Natural killer cell (primary cell): ENCODE measurements around the gene ALB. TPM values are rescaled to one million over a fixed set of nuclear protein-coding genes. Genes with fewer than 3 reads are reported as not detected.

ENCODE experiments used
- ATAC-seq, 3 donors: fragments of 150-1000 bp in 2 of 3; fragments of 200-7000 bp in 1 of 3; cut with Tn5 transposase; 1 replicate in 1 of 3; 2 replicates in 2 of 3; pipeline ENCODE4 v1.10.0; 2021; ENCODE audit warnings: mild to moderate bottlenecking in 2 of 3, moderate library complexity in 2 of 3
- DNase-seq, 2 donors: peaks; one replicate each; pipeline versions ENCODE4 v3.0.0 to v3.0.0-alpha.2; 2013 to 2021; ENCODE audit warnings: mixed read lengths in 1 of 2
- H3K27ac ChIP-seq: one replicate; pipeline ENCODE4 v1.5.1; 2013; ENCODE audit warnings: mild to moderate bottlenecking, low read length
- H3K27me3 ChIP-seq: one replicate; pipeline ENCODE4 v1.6.1; 2013; ENCODE audit warnings: low read length; ENCODE audit not compliant: control insufficient read depth, insufficient read depth
- H3K36me3 ChIP-seq: one replicate; pipeline ENCODE4 v1.6.1; 2013; ENCODE audit warnings: low read length; ENCODE audit not compliant: control insufficient read depth, insufficient read depth
- H3K4me1 ChIP-seq: one replicate; pipeline ENCODE4 v1.6.1; 2013; ENCODE audit warnings: low read length; ENCODE audit not compliant: control insufficient read depth, insufficient read depth
- H3K4me3 ChIP-seq: one replicate; pipeline ENCODE4 v1.5.1; 2013; ENCODE audit warnings: low read length
- H3K9me3 ChIP-seq: one replicate; pipeline ENCODE4 v1.6.1; 2013; ENCODE audit warnings: low read length; ENCODE audit not compliant: control insufficient read depth, insufficient read depth
- H3K27ac Mint-ChIP-seq, 2 donors: one replicate each; pipeline ENCODE4 v1.8.0; 2022; ENCODE audit warnings: mild to moderate bottlenecking in 2 of 2, mixed read lengths in 2 of 2, moderate library complexity in 1 of 2
- H3K27me3 Mint-ChIP-seq, 2 donors: one replicate each; pipeline ENCODE4 v1.8.0; 2022; ENCODE audit warnings: low read depth in 2 of 2, mixed read lengths in 2 of 2
- H3K36me3 Mint-ChIP-seq: one replicate; pipeline ENCODE4 v1.8.0; 2022; ENCODE audit warnings: mixed read lengths
- H3K4me1 Mint-ChIP-seq, 2 donors: one replicate each; pipeline ENCODE4 v1.8.0; 2022; ENCODE audit warnings: mixed read lengths in 2 of 2
- H3K4me3 Mint-ChIP-seq: one replicate; pipeline ENCODE4 v1.8.0; 2022; ENCODE audit warnings: mild to moderate bottlenecking, moderate library complexity, mixed read lengths
- H3K9me3 Mint-ChIP-seq, 2 donors: one replicate each; pipeline ENCODE4 v1.8.0; 2022; ENCODE audit warnings: mixed read lengths in 2 of 2
- CTCF ChIP-seq: fragments of 200-600 bp; IDR thresholded peaks from one replicate; pipeline ENCODE4 v1.8.0; 2022; ENCODE audit warnings: antibody characterized with exemption
- WGBS: methylation state at CpG from one replicate; pipeline ENCODE4 v1.1.7; 2013; ENCODE audit warnings: missing lambda C conversion rate; ENCODE audit not compliant: insufficient coverage; 5-methylcytosine and 5-hydroxymethylcytosine counted together
- intact Hi-C: fragments of 100-400 bp; cut with micrococcal nuclease; formaldehyde crosslinking; loops from one replicate; pipeline ENCODE4 v1.14.2; 2022
- total RNA-seq, 4 donors: library from RNA; stranded (reverse); fragments of 120-200 nt in 1 of 4; gene quantifications; one replicate each; pipeline versions ENCODE4 v1.2.3 to v1.2.4, GENCODE V29; 2013 to 2022

The ALB gene
- total RNA-seq, 3 donors from 2014 or later (not counting 1 experiment from before 2014, with no cell fraction given) = not detected

- H3K27me3 ChIP-seq = no peaks in the 10 kb centered on the region
- Mint-ChIP-seq H3K9me3 (peaks cover 0 to 9% of the 10 kb centered on the region in 2 donors), H3K36me3 (no peaks in the 10 kb centered on the region), H3K4me1 (no peaks in the 10 kb centered on the region), H3K27me3 (no peaks in the 10 kb centered on the region), H3K27ac (no peak overlapping the region), H3K4me3 (no peak overlapping the region)
- intact Hi-C loops = no loop called here
- no peaks in the 10 kb centered on the region for H3K36me3 ChIP-seq
- TF ChIP-seq CTCF = no peak
- no peak for DNase-seq
- no peak overlapping the region for H3K4me3 ChIP-seq
- 82% methylated on average over 2 of the region's 2 CpGs for WGBS
- H3K27ac ChIP-seq = no peak overlapping the region
- ATAC-seq = no peak
- H3K4me1 ChIP-seq = no peaks in the 10 kb centered on the region
- no peaks in the 10 kb centered on the region for H3K9me3 ChIP-seq
These were observed 16.5 kb downstream of the ALB start for GRCh38 chr4:73420615-73421014.

- DNase-seq (no peak), ATAC-seq (no peak)
- Histone ChIP-seq H3K36me3 (no peaks in the 10 kb centered on the region), H3K27ac (no peak overlapping the region), H3K27me3 (no peaks in the 10 kb centered on the region), H3K9me3 (no peaks in the 10 kb centered on the region), H3K4me1 (no peaks in the 10 kb centered on the region), H3K4me3 (no peak overlapping the region)
- Mint-ChIP-seq H3K27ac (no peak overlapping the region), H3K9me3 (peaks cover 2 to 7% of the 10 kb centered on the region in 2 donors), H3K4me3 (no peak overlapping the region), H3K4me1 (no peaks in the 10 kb centered on the region), H3K27me3 (no peaks in the 10 kb centered on the region), H3K36me3 (no peaks in the 10 kb centered on the region)
- intact Hi-C loops = no loop called here
- no peak for TF ChIP-seq CTCF
These were observed 17.8 kb downstream of the ALB start for GRCh38 chr4:73421708-73422457.

GRCh38 chr4:73422458-73422752 lies 18.3 kb downstream of the ALB start:
- Mint-ChIP-seq H3K27me3 (no peaks in the 10 kb centered on the region), H3K27ac (no peak overlapping the region), H3K4me3 (no peak overlapping the region), H3K36me3 (no peaks in the 10 kb centered on the region), H3K4me1 (no peaks in the 10 kb centered on the region), H3K9me3 (peaks cover 2 to 7% of the 10 kb centered on the region in 2 donors)
- DNase-seq (no peak), ATAC-seq (no peak)
- WGBS = no CpG with 5 or more reads among the region's 4 CpGs
- intact Hi-C loops = no loop called here
- no peaks in the 10 kb centered on the region for H3K27me3 ChIP-seq
- H3K9me3 ChIP-seq = no peaks in the 10 kb centered on the region
- H3K36me3 ChIP-seq = no peaks in the 10 kb centered on the region
- no peak overlapping the region for H3K27ac ChIP-seq
- no peaks in the 10 kb centered on the region for H3K4me1 ChIP-seq
- no peak overlapping the region for H3K4me3 ChIP-seq
- TF ChIP-seq CTCF = no peak

- no peak for ATAC-seq
- DNase-seq = no peak
- no peak overlapping the region for H3K27ac ChIP-seq
- Mint-ChIP-seq H3K27me3 (no peaks in the 10 kb centered on the region), H3K4me1 (no peaks in the 10 kb centered on the region), H3K4me3 (no peak overlapping the region), H3K36me3 (no peaks in the 10 kb centered on the region), H3K9me3 (peaks cover 2 to 4% of the 10 kb centered on the region in 2 donors), H3K27ac (no peak overlapping the region)
- TF ChIP-seq CTCF = no peak
- no peaks in the 10 kb centered on the region for H3K36me3 ChIP-seq
- intact Hi-C loops = no loop called here
- no peaks in the 10 kb centered on the region for H3K27me3 ChIP-seq
- no peaks in the 10 kb centered on the region for H3K9me3 ChIP-seq
- H3K4me3 ChIP-seq = no peak overlapping the region
- H3K4me1 ChIP-seq = no peaks in the 10 kb centered on the region
These were observed 19.1 kb downstream of the ALB start for GRCh38 chr4:73423184-73423583.
